NCI-H1436 treated with DMSO at 0.1 percent for 48 hours (cell line): ENCODE results near the gene PRICKLE3.
"Not testable (repeated sequence)": the region's sequence is repeated elsewhere in the genome, so short reads cannot be mapped to it uniquely, and the experiment has no call there.

Experiments used
- DNase-seq: peaks from one replicate; lab custom pipeline; 2025; lab: John Stamatoyannopoulos, UW

PRICKLE3 gene

GRCh38 chrX:49178537-49178936 lies 7.6 kb downstream of the PRICKLE3 start:
- DNase-seq: no peak

- DNase-seq: no peak
Observed at GRCh38 chrX:49177873-49178480, 8.2 kb downstream of the PRICKLE3 start.

- no peak for DNase-seq
Observed at GRCh38 chrX:49177338-49177833, 8.8 kb downstream of the PRICKLE3 start.

DNA sequence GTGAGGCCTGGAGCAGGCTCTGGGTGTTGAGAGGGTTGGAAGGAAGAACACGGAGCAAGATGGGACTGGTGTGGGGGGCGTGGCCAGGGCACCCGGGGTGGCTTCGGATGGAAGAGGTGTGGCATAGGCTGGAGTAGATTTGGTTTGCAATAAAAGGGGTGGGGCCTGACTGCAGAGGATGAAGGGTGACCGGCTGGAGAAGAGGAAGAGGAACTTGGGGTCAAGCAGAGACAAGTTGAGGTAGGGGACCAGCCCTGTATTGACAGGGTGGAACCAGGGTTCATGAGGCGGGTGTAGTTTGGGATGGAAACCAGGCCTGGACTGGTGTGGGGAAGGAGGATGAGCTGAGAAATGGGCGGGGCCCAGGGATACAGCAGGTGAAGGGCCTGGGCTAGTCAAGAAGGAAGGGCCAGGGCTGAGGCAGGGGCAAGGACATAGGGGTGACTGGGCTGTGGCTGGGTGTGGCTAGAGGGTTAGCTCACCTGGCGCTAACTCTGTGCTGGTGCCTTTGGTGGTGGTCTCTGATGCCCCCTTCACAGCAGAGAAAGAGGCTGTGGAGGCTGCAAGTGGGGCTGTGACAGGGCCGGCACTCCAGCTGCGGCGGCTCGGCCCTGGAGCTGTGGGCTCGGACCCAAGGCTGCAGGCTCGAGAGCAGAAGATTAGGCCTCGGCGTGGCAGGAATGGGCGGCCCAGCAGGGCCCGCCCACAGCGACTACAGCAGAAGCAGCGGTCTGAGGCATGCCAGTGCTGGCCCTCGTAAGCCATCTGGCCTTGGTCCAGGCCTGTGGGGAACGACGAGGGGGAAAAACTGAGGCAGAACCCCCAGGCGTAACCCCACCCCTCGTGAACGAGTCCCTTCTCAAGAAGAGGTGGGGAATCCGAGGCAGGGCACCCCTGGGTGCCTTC lies 9.5 kb downstream of the PRICKLE3 start:
- DNase-seq: no peak

GRCh38 chrX:49175435-49176274 lies 10.5 kb downstream of the PRICKLE3 start:
- no peak for DNase-seq

DNA sequence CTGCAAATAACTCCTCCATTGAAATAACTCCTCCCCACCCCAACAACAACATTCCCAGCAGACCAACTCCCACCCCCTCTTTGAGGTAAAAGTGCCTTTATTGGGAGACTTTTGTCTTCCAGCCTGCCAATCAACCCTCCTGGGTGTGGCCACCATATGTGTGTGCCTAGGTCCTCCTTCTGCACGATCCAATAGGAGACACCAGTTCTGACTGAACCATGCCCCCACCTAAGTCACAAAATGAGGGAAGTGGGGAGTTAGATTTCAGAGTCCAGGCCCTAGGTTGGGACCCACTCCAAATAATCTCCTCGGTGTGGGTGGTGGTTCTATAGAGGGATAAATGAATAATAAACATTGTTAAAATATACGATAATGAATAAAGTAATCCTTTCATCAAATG lies 11.4 kb downstream of the PRICKLE3 start:
- DNase-seq: no peak

DNA sequence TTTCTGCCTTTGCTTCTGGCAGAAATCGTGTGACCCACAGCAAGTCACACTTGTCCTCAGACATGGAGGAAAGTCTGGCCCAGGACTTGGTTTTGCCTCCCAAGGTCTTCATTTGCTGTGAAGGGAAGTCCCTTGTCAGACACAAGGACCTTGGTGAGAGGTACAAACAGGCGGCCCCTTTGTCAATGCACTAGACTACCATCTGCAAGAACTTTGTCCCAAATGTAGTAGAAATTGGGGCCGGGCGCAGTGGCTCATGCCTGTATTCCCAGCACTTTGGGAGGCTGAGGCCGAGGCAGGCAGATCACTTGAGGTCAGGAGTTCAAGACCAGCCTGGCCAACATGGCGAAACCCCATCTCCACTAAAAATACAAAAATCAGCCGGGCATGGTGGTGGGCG lies 12.6 kb downstream of the PRICKLE3 start:
- not testable (repeated sequence) for DNase-seq

DNA sequence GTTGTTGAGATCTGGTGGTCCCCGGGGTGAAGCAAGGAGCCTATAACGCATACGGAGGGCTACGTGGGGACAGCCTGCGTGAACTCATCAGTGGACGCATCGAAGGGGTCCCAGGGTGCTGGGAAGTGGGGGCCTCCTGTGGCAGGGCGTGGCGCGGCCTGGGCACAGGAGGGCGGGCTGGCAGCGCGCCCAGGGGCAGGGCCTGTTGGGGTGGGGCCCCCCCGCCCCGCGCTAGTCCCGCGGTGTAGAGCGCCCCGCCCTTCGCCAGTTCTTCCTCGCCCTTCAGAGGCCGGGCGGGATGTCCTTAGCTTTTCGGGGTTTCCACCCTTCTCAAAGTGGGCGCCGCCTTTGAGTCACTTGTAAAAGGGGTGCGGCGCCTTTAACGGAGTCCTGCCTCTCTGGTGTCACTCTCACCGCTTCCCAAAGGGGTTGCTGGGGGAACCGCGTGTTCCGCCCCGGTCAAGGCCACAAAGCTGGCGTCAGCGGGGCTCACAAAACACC lies 13.8 kb downstream of the PRICKLE3 start:
- DNase-seq: no peak

- DNase-seq: no peak
Observed at GRCh38 chrX:49171752-49172279, 14.4 kb downstream of the PRICKLE3 start, which contains the start of gene PLP2. Gene PLP2 (plus strand): TSS chrX:49171898. CDS start chrX:49172001, 103 bp downstream.

DNA sequence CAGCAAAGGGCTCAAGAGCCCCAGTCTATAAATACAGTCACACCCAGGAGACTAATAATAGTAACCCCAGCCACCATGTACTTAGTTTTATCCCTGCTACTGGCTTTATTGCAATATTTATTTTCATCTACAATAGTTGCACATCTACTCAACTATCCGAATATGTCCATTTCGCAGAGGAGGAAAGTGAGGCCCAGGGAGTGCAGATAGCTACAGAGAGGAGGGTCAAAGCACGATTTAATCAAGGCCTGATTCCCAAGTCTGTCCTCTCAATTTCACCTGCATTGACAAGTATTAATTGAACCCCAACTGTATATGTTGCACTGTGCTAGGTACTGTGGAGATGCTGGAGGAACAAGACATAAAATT lies 18.4 kb downstream of the PRICKLE3 start:
- no peak for DNase-seq

DNA sequence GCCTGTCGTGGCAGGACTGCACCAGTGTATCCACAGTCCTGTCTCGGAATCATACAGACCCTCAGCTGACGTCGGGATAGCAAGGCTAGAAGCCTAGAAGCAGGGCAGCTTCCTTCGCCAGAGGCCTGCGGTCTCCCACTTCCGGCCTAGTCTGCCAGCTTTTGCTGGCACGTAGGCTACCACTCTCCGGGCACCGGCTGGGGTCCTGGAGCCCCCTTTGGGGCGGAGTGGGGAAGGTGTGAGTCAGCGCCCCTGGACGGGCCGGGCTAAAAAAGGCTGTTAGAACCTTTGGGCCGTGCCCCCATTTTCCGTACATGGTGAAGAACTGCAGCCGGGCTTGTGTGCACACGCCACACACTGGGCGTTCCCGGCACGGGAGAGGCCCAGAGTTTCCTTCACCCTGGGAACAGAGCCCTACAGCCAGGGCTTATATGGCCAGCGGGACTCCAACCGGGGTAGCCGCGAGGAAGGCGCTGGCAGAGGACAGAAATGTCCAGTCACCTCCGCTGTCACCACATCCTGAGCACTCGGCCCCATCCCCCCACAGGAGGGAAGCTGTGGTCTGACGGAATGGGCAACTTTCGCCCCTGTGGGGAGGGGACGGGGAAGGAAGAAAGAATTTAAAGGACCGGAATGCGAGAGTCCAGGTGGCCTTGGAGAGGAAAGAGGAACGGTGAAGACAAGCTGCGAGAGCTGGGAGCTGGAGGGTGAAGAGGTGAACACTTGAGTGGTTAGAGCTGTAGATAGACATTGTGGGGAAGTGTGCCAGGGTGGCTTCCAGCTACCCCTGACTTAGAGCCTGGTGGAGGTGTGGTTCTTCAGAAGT lies 19.0 kb downstream of the PRICKLE3 start:
- DNase-seq: no peak

DNA sequence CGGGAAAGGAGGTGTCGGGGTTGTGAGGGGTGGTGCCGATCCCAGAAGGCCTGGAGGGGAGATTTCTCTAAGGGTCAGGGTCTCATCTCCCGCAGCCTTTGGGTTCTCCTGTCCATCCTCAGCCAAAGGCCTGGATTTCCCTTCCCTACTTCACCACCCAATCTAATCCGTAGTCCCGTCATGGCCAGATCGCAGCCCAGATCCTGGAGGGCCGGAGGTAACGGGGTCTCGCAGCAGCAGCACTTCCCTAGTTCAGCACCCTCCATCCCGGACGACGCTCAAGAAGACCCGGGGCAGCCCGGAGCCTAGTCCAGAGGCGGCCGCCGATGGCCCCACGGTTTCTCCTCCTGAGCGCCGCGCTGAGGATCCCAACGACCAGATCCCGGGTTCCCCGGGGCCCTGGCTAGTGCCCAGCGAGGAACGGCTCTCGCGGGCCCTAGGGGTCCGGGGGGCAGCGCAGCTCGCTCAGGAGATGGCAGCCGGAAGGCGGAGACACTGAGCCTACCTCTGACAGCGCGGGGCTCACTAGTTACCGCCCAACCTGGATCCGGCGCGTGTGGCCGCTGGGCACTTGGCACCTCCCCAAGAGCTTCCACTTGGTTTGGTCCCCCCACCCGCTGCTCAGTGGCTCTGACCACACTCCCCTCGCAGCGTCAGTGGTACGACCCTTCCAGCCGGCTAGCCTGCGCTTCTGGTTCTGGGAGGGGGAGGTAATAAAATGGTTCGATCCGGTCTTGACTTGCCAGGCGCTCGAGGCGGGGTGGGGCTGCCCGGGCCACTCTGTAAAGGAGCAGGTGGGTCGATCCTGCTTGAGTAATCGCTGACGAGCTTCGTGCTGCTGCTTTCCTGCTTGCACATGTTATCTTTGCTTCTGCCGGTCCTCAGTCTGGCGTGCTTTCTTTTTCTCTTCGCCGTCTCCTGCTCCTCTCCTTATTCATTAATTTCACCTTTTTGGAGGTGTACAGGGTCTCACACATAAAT lies 20.0 kb downstream of the PRICKLE3 start:
- DNase-seq: peak; percentile 59

GRCh38 chrX:49164589-49165360 lies 21.4 kb downstream of the PRICKLE3 start:
- DNase-seq: no peak

- peak; percentile 35 for DNase-seq
Observed at GRCh38 chrX:49163555-49164419, 22.4 kb downstream of the PRICKLE3 start.

DNA sequence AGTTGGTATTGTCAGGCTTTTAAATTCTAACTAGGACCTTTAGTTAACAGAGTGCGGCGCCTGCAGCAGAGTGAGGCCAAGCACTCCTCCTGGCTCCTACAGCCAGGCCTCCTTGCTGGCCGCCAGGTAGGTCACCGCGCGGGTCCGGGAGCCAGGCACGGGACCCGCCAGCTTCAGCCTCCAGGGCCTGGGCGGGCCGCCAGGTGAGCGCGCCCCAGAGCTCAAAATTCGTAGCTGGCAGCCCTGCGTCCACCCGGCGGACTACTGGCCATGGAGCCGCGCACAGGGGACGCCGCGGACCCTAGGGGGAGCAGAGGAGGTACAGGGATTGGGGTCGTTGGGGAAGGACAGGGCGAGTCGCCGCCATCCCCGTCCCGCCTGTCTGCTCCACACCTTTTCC lies 23.6 kb downstream of the PRICKLE3 start, which contains the start of gene MAGIX:
Gene MAGIX (plus strand): TSS at position 139 of the 400 bp plus-strand sequence. CDS start 132 bp downstream, at position 271.
- DNase-seq: no peak

GRCh38 chrX:49161632-49162031 lies 24.5 kb downstream of the PRICKLE3 start:
- no peak for DNase-seq

DNA sequence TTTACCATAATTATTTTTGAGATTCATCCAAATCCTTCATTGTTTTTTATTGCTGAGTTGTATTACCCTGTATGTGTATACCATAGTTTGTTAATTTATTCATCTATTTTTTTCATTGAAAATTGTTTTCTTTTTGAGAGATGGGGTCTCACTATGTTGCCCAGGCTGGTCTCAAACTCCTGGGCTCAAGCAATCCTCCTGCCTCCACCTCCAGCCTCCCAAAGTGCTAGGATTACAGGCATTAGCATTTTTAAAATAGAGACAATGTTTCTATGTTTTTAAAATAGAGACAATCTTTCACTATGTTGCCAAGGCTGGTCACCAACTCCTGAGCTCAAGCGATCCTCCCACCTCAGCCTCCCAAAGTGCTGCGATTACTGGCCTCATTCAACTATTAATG lies 25.3 kb downstream of the PRICKLE3 start:
- DNase-seq: no peak

- no peak for DNase-seq
Observed at GRCh38 chrX:49157194-49157593, 29.0 kb downstream of the PRICKLE3 start.
